ENCODE results near the gene OR2C3.
"Not testable (repeated sequence)": the region's sequence is repeated elsewhere in the genome, so short reads cannot be mapped to it uniquely, and the experiment has no call there.

OR2C3 gene

GRCh38 chr1:247517795-247518612 is 18.2 kb downstream of the OR2C3 start:
- peak; percentile 35 for DNase-seq

DNA sequence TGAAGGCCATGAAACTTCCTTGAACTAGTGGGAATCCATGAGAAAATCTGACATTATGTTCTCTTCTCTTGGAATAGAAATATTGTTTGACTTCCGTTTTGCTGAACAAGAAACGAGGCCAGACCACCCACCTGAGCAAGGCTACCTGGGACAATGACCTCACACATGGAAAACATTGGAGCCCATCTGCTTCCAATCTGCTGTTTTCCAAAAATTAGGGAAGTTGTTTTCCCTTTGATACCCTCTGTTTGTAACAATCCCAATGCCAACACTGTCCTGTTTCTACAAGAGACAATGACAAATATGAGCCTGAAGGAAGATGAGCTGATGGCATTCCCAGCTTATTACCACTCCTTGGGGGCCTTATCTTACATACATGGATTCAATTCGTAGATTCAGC is 29.4 kb downstream of the OR2C3 start:
- no peak for DNase-seq

DNA sequence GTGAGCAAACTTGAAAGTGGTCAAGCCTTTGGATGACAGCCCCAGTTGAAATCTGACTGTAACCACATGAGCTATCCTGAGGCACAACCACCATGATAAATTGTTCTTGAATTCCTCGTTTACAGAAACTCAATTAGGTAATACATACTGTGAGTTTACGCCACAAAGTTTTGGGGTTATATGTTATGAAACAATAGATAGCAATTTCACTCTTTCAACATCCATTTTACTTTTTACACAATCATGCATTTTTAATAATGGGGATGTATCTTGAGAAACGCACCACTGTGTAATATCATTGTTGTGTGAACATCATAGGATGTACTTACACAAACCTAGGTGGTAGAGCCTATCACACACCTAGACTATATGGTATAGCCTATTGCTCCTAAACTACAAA is 35.4 kb downstream of the OR2C3 start:
- no peak for DNase-seq

- DNase-seq, result no peak
Measured at GRCh38 chr1:247496581-247497285, 39.5 kb downstream of the OR2C3 start.

- no peak for DNase-seq
Measured at GRCh38 chr1:247494767-247495166, 41.5 kb downstream of the OR2C3 start.

GRCh38 chr1:247493106-247493505 is 43.1 kb downstream of the OR2C3 start:
- no peak for DNase-seq

DNA sequence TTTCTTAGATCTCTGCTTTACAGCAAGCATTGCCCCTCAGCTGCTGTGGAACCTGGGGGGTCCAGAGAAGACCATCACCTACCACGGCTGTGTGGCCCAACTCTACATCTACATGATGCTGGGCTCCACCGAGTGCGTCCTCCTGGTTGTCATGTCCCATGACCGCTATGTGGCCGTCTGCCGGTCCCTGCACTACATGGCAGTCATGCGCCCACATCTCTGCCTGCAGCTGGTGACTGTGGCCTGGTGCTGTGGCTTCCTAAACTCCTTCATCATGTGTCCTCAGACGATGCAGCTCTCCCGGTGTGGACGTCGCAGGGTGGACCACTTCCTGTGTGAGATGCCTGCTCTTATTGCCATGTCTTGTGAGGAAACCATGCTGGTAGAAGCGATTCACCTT is 44.9 kb downstream of the OR2C3 start:
- DNase-seq, result no peak

DNA sequence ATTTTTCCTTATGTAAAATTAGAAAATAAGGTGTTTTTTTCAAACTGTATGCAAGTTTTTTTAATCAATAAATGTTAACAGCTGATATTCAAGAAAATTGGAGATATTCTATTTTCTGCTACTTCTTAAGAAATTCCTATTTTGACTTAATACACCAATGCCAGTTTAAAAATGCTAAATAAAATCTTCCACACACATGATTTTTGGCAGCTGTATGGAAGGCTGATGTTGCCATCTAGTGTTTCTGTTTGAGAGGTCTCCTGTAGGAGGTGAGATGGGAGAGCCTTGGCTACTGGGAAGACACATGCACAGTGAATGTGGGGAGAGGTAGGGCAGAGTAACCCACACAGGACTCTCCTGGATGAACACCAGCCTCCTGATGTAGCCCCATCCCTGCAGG is 49.2 kb downstream of the OR2C3 start:
- DNase-seq, result peak; percentile 25

- no peak for DNase-seq
Measured at GRCh38 chr1:247482747-247483146, 53.5 kb downstream of the OR2C3 start.

- DNase-seq, result not testable (repeated sequence)
Measured at GRCh38 chr1:247476328-247477058, 59.7 kb downstream of the OR2C3 start.

GRCh38 chr1:247475793-247476192 is 60.4 kb downstream of the OR2C3 start:
- no peak for DNase-seq
